Effector CD8-positive, alpha-beta T cell (primary cell): ENCODE measurements around the gene NBL1.

Source experiments
- DNase-seq: peaks from one replicate; lab custom pipeline; 2025; lab: John Stamatoyannopoulos, UW

Gene NBL1

GRCh38 chr1:19670787-19671186 lies 26.7 kb downstream of the NBL1 start:
- DNase-seq = no peak

DNA sequence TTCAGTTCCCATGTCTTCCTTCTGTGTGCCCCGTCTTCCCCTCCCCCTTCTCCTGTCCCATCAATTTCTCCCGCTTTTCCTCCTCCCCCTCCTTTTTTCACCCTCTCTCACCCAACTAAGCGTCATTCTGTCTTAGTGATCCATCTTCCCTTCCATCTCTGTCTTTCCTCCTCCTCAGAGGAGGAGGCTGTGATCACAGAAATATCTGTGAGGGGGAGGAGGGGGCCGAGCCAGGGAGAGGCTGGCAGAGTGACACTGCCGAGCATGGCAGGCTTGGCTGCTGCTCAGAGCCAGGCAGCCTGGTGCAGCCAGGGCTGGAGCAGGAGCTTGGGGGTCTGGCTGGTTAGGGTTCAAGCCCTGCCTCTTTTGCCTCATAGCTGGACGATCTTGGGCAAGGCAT lies 28.1 kb downstream of the NBL1 start:
- no peak for DNase-seq

GRCh38 chr1:19675797-19676196 lies 31.7 kb downstream of the NBL1 start:
- no peak for DNase-seq

GRCh38 chr1:19676438-19676922 lies 32.4 kb downstream of the NBL1 start:
- no peak for DNase-seq

DNA sequence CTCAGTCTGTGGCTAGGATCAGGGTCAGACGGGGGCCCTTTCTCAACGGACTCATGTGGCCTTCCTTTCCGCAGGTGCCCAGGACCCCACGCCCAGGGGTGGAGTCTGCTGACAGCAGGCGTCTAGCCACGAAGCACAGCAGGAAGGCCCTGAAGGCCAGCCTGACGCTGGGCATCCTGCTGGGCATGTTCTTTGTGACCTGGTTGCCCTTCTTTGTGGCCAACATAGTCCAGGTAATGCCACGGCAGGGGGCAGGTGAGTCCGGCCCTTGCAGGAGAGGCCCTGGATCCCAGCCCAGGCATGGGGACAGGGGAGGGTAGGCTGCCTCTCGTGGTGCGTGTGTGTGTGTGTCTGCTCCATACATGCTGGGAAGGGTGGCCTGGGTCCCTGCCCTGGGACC lies 34.4 kb downstream of the NBL1 start:
- DNase-seq = no peak

GRCh38 chr1:19678931-19679453 lies 34.9 kb downstream of the NBL1 start:
- no peak for DNase-seq

- no peak for DNase-seq
Measured at GRCh38 chr1:19679691-19680090, 35.6 kb downstream of the NBL1 start.

DNA sequence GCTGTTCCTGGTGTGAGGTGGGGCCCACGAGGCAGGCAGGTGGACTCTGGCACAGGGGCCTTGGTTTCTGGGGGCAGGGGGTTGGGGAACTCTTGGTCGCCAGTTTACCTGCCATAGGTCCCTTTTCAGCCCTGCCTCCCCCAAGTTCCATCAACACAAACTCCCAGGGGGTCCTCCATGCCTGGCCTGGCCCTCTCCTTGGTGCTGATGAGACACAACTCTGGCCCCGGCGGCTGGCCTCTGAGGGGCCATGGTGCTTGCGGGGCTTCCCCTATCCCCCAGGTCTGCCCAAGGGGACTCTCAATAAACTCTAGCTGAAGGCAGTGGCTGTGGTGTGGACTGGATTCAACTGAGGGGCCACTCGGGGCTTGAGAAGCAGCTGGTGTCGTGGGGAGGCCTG lies 36.5 kb downstream of the NBL1 start:
- DNase-seq = no peak

DNA sequence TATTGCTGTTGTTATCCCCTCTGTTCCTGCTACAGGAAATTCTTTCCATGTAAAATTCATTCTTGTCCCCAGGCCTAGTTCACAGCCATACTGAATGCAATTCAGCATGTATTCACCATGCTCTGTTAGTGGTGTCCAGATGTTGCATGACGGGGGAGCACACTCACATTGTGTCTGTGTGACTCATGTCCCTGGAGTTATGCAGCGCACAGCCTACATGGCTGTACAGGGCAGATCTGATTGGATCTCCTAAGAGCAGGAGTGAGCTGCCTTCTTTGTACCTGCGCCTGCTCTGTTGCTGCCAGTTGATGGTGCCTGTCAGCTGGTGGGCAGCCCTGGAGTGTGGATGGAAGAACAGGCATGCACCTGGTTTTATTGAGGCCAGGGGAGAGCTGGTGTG lies 38.1 kb downstream of the NBL1 start:
- no peak for DNase-seq

DNA sequence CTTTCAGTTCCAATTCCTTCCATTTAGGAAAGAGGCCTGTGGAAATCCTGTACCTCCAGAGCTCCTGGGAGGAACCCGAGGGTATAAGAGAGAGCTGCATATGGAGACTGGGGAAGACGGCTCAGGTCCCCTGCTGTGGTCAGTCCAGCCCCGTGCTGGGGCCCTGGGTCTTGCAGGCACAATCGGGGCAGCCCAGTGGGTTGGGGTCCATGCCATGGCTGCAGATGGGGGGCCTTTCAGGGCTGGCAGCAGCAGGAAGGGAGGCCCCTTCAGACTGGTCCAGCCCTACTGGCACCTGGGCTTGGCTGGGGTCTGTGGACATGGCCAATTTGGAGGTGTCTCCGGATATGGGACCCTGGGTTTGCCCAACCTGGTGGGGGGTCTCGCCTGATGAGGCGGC lies 38.8 kb downstream of the NBL1 start:
- no peak for DNase-seq

DNA sequence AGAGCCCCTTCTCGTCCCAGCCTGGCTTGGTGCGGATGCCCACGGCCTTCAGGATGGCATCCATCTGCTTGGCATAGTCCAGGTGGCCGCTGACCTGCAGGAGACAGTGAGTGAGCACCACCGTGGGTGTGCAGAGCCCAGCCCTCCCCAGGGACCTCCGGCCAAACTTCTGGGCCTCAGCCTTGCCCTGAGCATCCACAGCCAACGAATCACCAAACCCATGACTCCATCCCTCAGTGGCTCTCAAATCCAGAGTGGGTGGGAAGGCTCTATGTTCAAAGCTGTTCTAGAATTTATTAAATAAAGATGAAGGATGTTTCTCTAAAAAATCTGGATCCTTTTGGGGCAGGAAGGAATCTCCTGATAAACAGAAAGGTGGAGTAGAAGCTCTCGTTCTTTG lies 39.2 kb downstream of the NBL1 start:
- DNase-seq = no peak

DNA sequence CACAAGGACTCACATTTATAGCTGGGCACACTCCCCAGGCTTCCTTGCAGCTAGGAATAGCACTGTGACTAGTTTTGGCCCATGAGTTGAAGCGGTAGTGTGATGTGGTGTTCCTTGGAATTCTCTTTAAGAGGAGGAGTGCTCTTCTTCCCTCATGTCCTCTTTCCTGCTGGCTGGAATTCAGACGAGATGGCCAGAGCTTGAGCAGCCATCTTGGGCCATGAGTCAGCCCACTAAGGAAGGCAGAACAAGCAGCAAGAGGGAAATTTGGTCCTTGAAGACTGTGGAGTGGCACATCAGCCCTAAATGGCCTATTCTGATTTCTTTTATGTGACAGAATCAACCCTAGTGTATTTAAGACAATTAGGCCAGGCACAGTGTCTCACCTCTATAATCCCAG lies 40.6 kb downstream of the NBL1 start:
- no peak for DNase-seq

- DNase-seq = no peak
Measured at GRCh38 chr1:19685994-19686393, 41.9 kb downstream of the NBL1 start.

GRCh38 chr1:19687414-19687813 lies 43.3 kb downstream of the NBL1 start:
- no peak for DNase-seq

DNA sequence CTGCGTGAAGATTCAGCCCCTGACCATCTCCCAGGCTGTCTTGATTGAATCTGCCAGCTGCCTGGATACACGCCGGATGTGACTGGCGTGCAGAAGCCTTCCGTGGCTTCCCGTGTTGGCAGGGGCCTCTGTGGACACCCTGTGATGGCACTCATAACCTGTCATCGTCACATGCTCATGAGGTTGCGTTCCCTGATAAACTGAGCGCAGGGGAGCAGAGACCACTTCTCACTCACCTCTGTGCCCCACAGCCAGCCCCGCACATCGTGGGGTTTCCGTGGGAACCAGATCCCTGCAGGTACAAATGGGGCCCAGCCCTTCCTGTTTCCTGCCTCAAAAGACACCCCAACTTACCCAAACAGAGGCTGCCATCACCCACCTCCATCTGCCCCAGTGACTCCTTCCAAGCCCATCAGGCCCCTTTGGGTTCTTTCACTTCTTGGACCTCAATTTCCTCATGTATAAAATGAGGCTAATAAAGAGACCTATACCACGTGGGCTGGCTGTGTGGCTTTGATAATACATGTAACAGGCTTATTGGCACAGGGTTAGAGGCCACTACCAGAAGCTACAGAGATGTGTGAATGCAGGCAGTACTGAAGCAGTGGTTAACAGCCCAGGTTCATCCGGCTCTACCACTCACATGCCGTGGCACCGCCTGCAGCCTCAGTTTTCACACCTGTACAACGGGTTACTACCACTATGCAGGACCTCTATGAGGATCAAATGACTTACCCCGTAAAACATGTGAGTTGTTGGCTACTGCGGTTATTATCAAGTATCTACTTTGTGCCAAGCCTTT lies 44.1 kb downstream of the NBL1 start:
- DNase-seq = no peak

DNA sequence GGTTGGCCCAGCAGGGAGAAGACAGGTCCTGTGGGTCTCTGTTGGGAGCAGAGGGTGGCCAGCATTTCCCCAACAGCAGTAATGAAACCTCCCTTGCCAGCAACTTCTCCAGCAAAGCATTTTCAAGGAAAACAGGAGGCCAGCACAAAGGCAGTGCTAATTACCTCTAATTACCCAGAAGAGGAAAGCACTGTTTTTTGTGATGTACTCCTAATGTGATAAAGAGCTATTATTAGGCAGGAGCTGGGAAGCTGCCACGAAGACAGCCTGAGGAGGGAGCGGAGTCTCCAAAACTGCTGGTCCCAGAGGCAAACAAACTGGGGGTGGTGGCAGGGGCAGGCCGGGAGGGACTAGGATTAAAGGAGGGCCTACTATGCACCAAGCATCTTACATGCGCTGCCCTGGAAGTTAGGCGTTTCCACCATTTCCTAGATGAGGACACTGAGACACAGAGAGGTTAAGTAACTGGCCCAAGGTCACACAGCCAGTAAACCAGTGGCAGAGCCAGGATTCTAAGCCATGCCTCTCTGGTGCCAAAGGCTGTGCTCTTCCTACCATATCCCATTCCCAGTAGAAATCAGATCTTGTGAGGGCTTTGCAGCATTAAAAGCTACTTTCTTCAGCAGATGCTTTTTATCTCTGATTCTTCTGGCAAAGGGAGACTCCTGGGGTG lies 45.1 kb downstream of the NBL1 start:
- no peak for DNase-seq

DNA sequence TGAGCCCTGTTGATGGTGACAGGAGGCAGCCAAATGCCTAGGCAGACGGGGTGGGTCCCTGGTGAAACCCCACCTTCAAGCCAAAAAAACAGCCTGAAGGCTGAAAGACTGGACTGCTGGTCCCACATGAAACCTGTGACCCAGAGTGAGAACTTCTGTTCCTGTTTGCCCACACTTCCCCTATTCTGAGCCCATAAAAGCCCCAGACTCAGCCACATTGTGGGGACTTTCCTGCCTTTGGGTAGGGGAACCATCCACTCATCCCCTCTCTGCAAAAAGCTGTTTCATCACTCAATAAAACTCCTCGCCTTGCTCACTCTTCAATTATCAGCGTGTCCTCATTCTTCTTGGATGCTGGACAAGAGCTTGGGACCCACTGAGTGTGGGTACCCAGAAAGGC lies 45.7 kb downstream of the NBL1 start:
- DNase-seq = no peak

DNA sequence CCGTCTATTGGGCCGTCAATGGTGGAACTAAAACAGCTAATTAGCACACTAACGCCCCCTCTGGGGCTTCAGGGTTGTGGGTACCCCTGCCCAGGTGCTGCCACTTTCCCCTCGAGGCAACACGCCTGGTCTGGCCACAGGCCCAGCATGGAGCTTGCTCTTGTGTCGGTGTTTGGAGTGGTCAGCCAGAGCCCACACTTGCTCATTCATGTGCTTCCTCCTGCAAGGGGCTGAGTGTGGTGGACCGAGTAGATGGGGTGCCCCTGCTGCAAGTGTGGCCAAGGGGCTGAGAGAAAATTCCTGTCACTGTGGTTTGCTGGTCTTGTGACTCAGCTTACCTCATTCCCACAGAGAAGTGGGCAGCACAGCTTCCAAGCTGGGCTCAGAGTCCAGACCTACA lies 46.2 kb downstream of the NBL1 start:
- DNase-seq = no peak

DNA sequence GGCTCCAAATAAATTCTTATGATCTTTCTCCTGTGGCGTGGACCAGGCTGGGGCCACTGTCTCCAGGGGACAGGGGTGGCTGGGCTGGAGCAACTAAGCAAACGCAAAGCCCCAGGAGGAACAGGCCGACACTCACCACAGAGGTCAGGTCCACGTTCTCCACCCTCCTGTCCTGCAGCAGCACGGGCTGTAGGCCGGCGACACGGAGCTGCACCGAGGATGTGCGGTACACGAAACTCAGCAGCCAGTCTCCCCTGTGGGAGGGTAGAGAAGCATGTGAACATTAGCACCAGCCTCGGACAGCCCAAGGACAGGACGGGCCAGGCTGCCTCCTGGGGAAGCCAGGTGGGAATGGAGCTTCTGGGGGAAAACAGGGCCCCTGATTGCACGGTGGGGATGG lies 50.2 kb downstream of the NBL1 start:
- no peak for DNase-seq

GRCh38 chr1:19695772-19696171 lies 51.7 kb downstream of the NBL1 start:
- DNase-seq = no peak

- DNase-seq = no peak
Measured at GRCh38 chr1:19696820-19697219, 52.7 kb downstream of the NBL1 start.

- DNase-seq = no peak
Measured at GRCh38 chr1:19698181-19698580, 54.1 kb downstream of the NBL1 start.

- DNase-seq = no peak
Measured at GRCh38 chr1:19700079-19700777, 56.1 kb downstream of the NBL1 start.
